IMR-90 (cell line): Measurements from ENCODE around the gene SOX8. TPM values are rescaled to one million over a fixed set of nuclear protein-coding genes. Genes with fewer than 3 reads are reported as not detected.

Experiments
- ATAC-seq: fragments of 200-7000 bp; cut with Tn5 transposase; 2 replicates; pipeline ENCODE4 v1.9.1; 2020; ENCODE audit warnings: low read depth, mild to moderate bottlenecking, moderate library complexity
- BruUV-seq: library from RNA; stranded (reverse); fragments of 400-500 nt; replicated peaks from 2 replicates; lab custom pipeline; 2021; lab: Mats Ljungman, UMichigan
- CTCF ChIA-PET: fragments of 300-600 bp; formaldehyde crosslinking; extraction: SDS; loops from one replicate; lab custom pipeline; 2021; ENCODE audit warnings: antibody characterized with exemption; lab: Yijun Ruan, JAX
- POLR2A ChIA-PET: fragments of 300-600 bp; sonication (Branson Sonifier 250); formaldehyde crosslinking; loops from one replicate; lab custom pipeline; 2022; ENCODE audit warnings: antibody characterized with exemption; ENCODE audit not compliant: unreplicated experiment; lab: Charles Lee
- DNase-seq: peaks from one replicate; pipeline ENCODE4 v3.0.0; 2013
- H2AFZ ChIP-seq: replicated peaks from 2 replicates; pipeline ENCODE3; 2013; ENCODE audit warnings: low read length, mild to moderate bottlenecking; ENCODE audit not compliant: poor library complexity
- H2AK5ac ChIP-seq: 2 replicates; pipeline ENCODE4 v1.6.1; 2013; ENCODE audit warnings: low read depth, low read length, inconsistent platforms
- H2AK9ac ChIP-seq: replicated peaks from 2 replicates; pipeline ENCODE3; 2013; ENCODE audit warnings: mild to moderate bottlenecking, low read depth, low read length, moderate library complexity; ENCODE audit not compliant: poor library complexity
- H2BK120ac ChIP-seq: 2 replicates; pipeline ENCODE4 v1.6.1; 2013; ENCODE audit warnings: low read depth, low read length, inconsistent platforms
- H2BK15ac ChIP-seq: 3 replicates; pipeline ENCODE4 v1.6.1; 2013; ENCODE audit warnings: low read depth, low read length, inconsistent platforms
- H2BK20ac ChIP-seq: 2 replicates; pipeline ENCODE4 v1.6.1; 2013; ENCODE audit warnings: low read depth, mild to moderate bottlenecking, inconsistent platforms, low read length, moderate library complexity
- H2BK5ac ChIP-seq: 2 replicates; pipeline ENCODE4 v1.6.1; 2013; ENCODE audit warnings: mild to moderate bottlenecking, low read depth, low read length, inconsistent platforms; ENCODE audit not compliant: poor library complexity, severe bottlenecking
- H3K14ac ChIP-seq: replicated peaks from 2 replicates; pipeline ENCODE4 v1.6.1; 2013; ENCODE audit warnings: low read depth, low read length, inconsistent platforms
- H3K18ac ChIP-seq: 2 replicates; pipeline ENCODE4 v1.6.1; 2013; ENCODE audit warnings: low read depth, low read length, control low read depth
- H3K23ac ChIP-seq: 2 replicates; pipeline ENCODE4 v1.6.1; 2013; ENCODE audit warnings: low read depth, low read length, inconsistent platforms
- H3K27ac ChIP-seq: 2 replicates; pipeline ENCODE4 v1.5.1; 2013; ENCODE audit warnings: mild to moderate bottlenecking, control low read depth, low read length; ENCODE audit not compliant: insufficient read depth
- H3K27me3 ChIP-seq: 2 replicates; pipeline ENCODE4 v1.6.1; 2013; ENCODE audit warnings: low read length; ENCODE audit not compliant: control insufficient read depth, insufficient read depth
- H3K36me3 ChIP-seq: 2 replicates; pipeline ENCODE4 v1.6.1; 2013; ENCODE audit warnings: low read length, mixed read lengths; ENCODE audit not compliant: control insufficient read depth, insufficient read depth
- H3K4ac ChIP-seq: 2 replicates; pipeline ENCODE4 v1.6.1; 2013; ENCODE audit warnings: low read depth, low read length, inconsistent platforms
- H3K4me1 ChIP-seq: 2 replicates; pipeline ENCODE4 v1.6.1; 2013; ENCODE audit warnings: low read length, mixed read lengths; ENCODE audit not compliant: control insufficient read depth, insufficient read depth
- H3K4me2 ChIP-seq: 2 replicates; pipeline ENCODE4 v1.6.1; 2013; ENCODE audit warnings: low read depth, mild to moderate bottlenecking, control low read depth, low read length, moderate library complexity
- H3K4me3 ChIP-seq: 2 replicates; pipeline ENCODE4 v1.5.1; 2013; ENCODE audit warnings: low read depth, mild to moderate bottlenecking, control low read depth, low read length, moderate library complexity; ENCODE audit not compliant: insufficient read depth
- H3K56ac ChIP-seq: 2 replicates; pipeline ENCODE4 v1.6.1; 2013; ENCODE audit warnings: low read length, inconsistent platforms; ENCODE audit not compliant: insufficient read depth; ENCODE audit errors: extremely low read depth
- H3K79me1 ChIP-seq, 2 experiments: 2 replicates each; pipeline ENCODE4 v1.6.1; 2013; ENCODE audit warnings: low read length in 2 of 2, inconsistent platforms in 1 of 2, low read depth in 1 of 2
- H3K9ac ChIP-seq: 2 replicates; pipeline ENCODE4 v1.6.1; 2013; ENCODE audit warnings: low read depth, low read length, control low read depth
- H3K9me1 ChIP-seq: 2 replicates; pipeline ENCODE4 v1.6.1; 2013; ENCODE audit warnings: low read length, inconsistent platforms; ENCODE audit not compliant: insufficient read depth
- H3K9me3 ChIP-seq: 2 replicates; pipeline ENCODE4 v1.6.1; 2013; ENCODE audit warnings: low read length; ENCODE audit not compliant: control insufficient read depth, insufficient read depth
- H4K20me1 ChIP-seq: 2 replicates; pipeline ENCODE4 v1.6.1; 2013; ENCODE audit warnings: low read length, inconsistent platforms; ENCODE audit not compliant: insufficient read depth
- H4K5ac ChIP-seq: 2 replicates; pipeline ENCODE4 v1.6.1; 2013; ENCODE audit warnings: mild to moderate bottlenecking, low read depth, low read length, control low read depth
- H4K8ac ChIP-seq, 2 experiments: 2 replicates each; pipeline ENCODE4 v1.6.1; 2013; ENCODE audit warnings: low read depth in 2 of 2, low read length in 2 of 2, control low read depth in 1 of 2, inconsistent platforms in 1 of 2
- H4K91ac ChIP-seq: 2 replicates; pipeline ENCODE4 v1.6.1; 2013; ENCODE audit warnings: low read depth, low read length, inconsistent platforms; ENCODE audit not compliant: insufficient read depth
- BHLHE40 ChIP-seq: fragments of 150-350 bp; IDR thresholded peaks from 2 replicates; pipeline ENCODE4 v1.6.1; 2016; ENCODE audit warnings: mild to moderate bottlenecking, low read depth, low read length
- CEBPB ChIP-seq: IDR thresholded peaks from 2 replicates; pipeline ENCODE4 v1.6.1; 2012; ENCODE audit warnings: low read depth, low read length, improper control_type of control experiment
- CHD1 ChIP-seq: IDR thresholded peaks from 2 replicates; pipeline ENCODE4 v1.6.1; 2012; ENCODE audit warnings: low read depth, low read length, improper control_type of control experiment
- FOS ChIP-seq: fragments of 150-350 bp; IDR thresholded peaks from 2 replicates; pipeline ENCODE4 v1.6.1; 2016; ENCODE audit warnings: low read depth, low read length
- MAFK ChIP-seq: IDR thresholded peaks from 2 replicates; pipeline ENCODE4 v1.6.1; 2012; ENCODE audit warnings: low read depth, low read length, improper control_type of control experiment
- MAZ ChIP-seq: IDR thresholded peaks from 2 replicates; pipeline ENCODE4 v1.6.1; 2012; ENCODE audit warnings: low read depth, mild to moderate bottlenecking, low read length, improper control_type of control experiment, moderate library complexity, borderline replicate concordance
- MXI1 ChIP-seq: IDR thresholded peaks from 2 replicates; pipeline ENCODE4 v1.6.1; 2012; ENCODE audit warnings: low read depth, mild to moderate bottlenecking, low read length, moderate library complexity, borderline replicate concordance
- NFE2L2 ChIP-seq: fragments of 150-350 bp; IDR thresholded peaks from 2 replicates; pipeline ENCODE4 v1.6.1; 2016; ENCODE audit warnings: low read depth, mild to moderate bottlenecking, low read length
- POLR2A ChIP-seq: IDR thresholded peaks from 2 replicates; pipeline ENCODE4 v1.6.1; 2012; ENCODE audit warnings: mild to moderate bottlenecking, low read depth, low read length
- RAD21 ChIP-seq: IDR thresholded peaks from 2 replicates; pipeline ENCODE4 v1.6.1; 2012; ENCODE audit warnings: low read length, improper control_type of control experiment
- RCOR1 ChIP-seq: IDR thresholded peaks from 2 replicates; pipeline ENCODE4 v1.6.1; 2012; ENCODE audit warnings: mild to moderate bottlenecking, low read length, improper control_type of control experiment; ENCODE audit not compliant: insufficient replicate concordance
- RFX5 ChIP-seq: IDR thresholded peaks from 2 replicates; pipeline ENCODE4 v1.8.0; 2012; ENCODE audit warnings: low read depth, mild to moderate bottlenecking, low read length, moderate library complexity
- SMC3 ChIP-seq: fragments of 150-350 bp; IDR thresholded peaks from 2 replicates; pipeline ENCODE4 v1.6.1; 2016; ENCODE audit warnings: low read depth, mild to moderate bottlenecking, antibody characterized with exemption, low read length, moderate library complexity
- WGBS, 2 experiments: methylation state at CpG; one replicate each; pipeline versions ENCODE4 v1.1.5 to v1.1.7; 2013; ENCODE audit warnings: missing lambda C conversion rate in 2 of 2; ENCODE audit not compliant: insufficient read length in 1 of 2; ENCODE audit errors: extremely low coverage in 2 of 2; 5-methylcytosine and 5-hydroxymethylcytosine counted together
- dilution Hi-C: fragments of 300-500 bp; cut with HindIII; formaldehyde crosslinking; loops from one replicate; pipeline ENCODE4 v1.14.3; 2018; ENCODE audit warnings: low sequenced_read_pairs; ENCODE audit not compliant: unreplicated experiment
- in situ Hi-C: fragments of 300-500 bp; cut with MboI; formaldehyde crosslinking; loops from 3 replicates; pipeline ENCODE4 v1.14.3; 2019; ENCODE audit warnings: low sequenced_read_pairs, inconsistent platforms, mixed read lengths
- intact Hi-C: fragments of 100-400 bp; cut with micrococcal nuclease; formaldehyde crosslinking; loops from 2 replicates; pipeline ENCODE4 v1.10.0; 2022
- polyA plus RNA-seq, 3 experiments: library from polyadenylated mRNA; depleted of rRNA; stranded (reverse); fragments of >200 nt; gene quantifications; 2 replicates each; pipeline ENCODE4 v1.2.3, GENCODE V29; 2012; ENCODE audit warnings: low replicate concordance in 1 of 3
- total RNA-seq: library from RNA; depleted of rRNA; stranded (reverse); fragments of >200 nt; gene quantifications from 2 replicates; pipeline ENCODE4 v1.2.3, GENCODE V29; 2012
- TF ChIP-seq, protein P1 (sequence below): fragments of 150-350 bp; IDR thresholded peaks from 2 replicates; pipeline ENCODE4 v1.6.1; 2016; ENCODE audit warnings: low read depth, mild to moderate bottlenecking, low read length, moderate library complexity, borderline replicate concordance
- TF ChIP-seq, protein P2 (sequence below): conservative IDR thresholded peaks from 2 replicates; pipeline ENCODE4 v1.5.1; 2012; ENCODE audit warnings: mild to moderate bottlenecking, low read depth, low read length, improper control_type of control experiment
- TF ChIP-seq, protein P3 (sequence below): fragments of 150-350 bp; IDR thresholded peaks from 2 replicates; pipeline ENCODE4 v1.6.1; 2017; ENCODE audit warnings: mild to moderate bottlenecking, antibody characterized with exemption, low read length, low read depth

The SOX8 gene
- total and polyA plus RNA-seq, 2 of the 4 experiments (the other 2 are of a cell fraction) = under 0.01 to 0.26 TPM

DNA sequence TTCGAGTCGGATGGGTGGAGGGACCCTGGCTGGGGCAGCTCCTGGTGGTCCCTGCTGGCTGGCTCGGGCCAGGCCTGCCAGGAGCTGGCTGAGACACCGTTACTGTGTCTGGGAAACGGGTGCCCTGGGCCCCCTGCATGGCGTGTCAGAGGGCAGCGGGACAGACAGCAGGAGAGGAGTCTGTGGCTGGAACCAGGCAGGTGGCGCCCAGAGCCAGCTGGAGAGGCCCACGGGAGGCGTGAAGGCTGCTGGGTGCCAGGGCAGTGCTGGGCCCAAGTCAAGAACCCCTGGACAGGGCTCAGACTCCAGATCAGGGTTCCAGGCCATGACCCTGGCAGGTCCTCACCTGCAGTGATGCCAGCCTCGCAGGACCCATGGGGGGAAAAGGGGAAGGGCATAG lies 16.6 kb downstream of the SOX8 start:
- Histone ChIP-seq H3K56ac (no peak overlapping the region), H2AK5ac (no peak overlapping the region), H3K4me1 (peaks cover 4% of the 10 kb centered on the region), H2BK15ac (no peak overlapping the region), H3K27ac (no peak overlapping the region), H3K14ac (no peak overlapping the region), H4K91ac (no peak overlapping the region), H3K18ac (no peak overlapping the region), H3K9ac (no peak overlapping the region), H3K23ac (no peak overlapping the region), H2BK20ac (no peak overlapping the region), H3K79me1 (no peaks in the 10 kb centered on the region), H3K9me3 (peaks cover 29% of the 10 kb centered on the region), H2BK5ac (no peak overlapping the region), H3K9me1 (no peaks in the 10 kb centered on the region), H3K4me3 (no peak overlapping the region), H2BK120ac (no peak overlapping the region), H4K20me1 (no peaks in the 10 kb centered on the region; the same call in 1 of the 2 replicates), H2AFZ (no peak overlapping the region), H3K4me2 (no peak overlapping the region), H3K27me3 (peaks cover 51% of the 10 kb centered on the region), H3K36me3 (no peaks in the 10 kb centered on the region), H4K8ac (no peak overlapping the region), H3K4ac (no peak overlapping the region), H2AK9ac (no peak overlapping the region), H4K5ac (no peak overlapping the region)
- dilution Hi-C loops (no loop called here), intact Hi-C loops (no loop called here), in situ Hi-C loops (no loop called here)
- ChIA-PET CTCF (no interaction called here), POLR2A (no interaction called here)
- 72% methylated on average over 8 of the region's 11 CpGs; no CpG with 5 or more reads in 1 of the 2 experiments for WGBS, 2 experiments
- ATAC-seq (no peak), DNase-seq (no peak)
- TF ChIP-seq, protein P1, sequence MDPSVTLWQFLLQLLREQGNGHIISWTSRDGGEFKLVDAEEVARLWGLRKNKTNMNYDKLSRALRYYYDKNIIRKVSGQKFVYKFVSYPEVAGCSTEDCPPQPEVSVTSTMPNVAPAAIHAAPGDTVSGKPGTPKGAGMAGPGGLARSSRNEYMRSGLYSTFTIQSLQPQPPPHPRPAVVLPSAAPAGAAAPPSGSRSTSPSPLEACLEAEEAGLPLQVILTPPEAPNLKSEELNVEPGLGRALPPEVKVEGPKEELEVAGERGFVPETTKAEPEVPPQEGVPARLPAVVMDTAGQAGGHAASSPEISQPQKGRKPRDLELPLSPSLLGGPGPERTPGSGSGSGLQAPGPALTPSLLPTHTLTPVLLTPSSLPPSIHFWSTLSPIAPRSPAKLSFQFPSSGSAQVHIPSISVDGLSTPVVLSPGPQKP = no peak
- TF ChIP-seq NFE2L2 (no peak), RAD21 (no peak), RFX5 (no peak), MAZ (no peak), MAFK (no peak), CEBPB (no peak), RCOR1 (no peak), BHLHE40 (no peak), CHD1 (no peak), POLR2A (no peak), MXI1 (no peak), FOS (no peak), SMC3 (no peak)
- TF ChIP-seq, protein P2, sequence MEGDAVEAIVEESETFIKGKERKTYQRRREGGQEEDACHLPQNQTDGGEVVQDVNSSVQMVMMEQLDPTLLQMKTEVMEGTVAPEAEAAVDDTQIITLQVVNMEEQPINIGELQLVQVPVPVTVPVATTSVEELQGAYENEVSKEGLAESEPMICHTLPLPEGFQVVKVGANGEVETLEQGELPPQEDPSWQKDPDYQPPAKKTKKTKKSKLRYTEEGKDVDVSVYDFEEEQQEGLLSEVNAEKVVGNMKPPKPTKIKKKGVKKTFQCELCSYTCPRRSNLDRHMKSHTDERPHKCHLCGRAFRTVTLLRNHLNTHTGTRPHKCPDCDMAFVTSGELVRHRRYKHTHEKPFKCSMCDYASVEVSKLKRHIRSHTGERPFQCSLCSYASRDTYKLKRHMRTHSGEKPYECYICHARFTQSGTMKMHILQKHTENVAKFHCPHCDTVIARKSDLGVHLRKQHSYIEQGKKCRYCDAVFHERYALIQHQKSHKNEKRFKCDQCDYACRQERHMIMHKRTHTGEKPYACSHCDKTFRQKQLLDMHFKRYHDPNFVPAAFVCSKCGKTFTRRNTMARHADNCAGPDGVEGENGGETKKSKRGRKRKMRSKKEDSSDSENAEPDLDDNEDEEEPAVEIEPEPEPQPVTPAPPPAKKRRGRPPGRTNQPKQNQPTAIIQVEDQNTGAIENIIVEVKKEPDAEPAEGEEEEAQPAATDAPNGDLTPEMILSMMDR = no peak
- TF ChIP-seq, protein P3, sequence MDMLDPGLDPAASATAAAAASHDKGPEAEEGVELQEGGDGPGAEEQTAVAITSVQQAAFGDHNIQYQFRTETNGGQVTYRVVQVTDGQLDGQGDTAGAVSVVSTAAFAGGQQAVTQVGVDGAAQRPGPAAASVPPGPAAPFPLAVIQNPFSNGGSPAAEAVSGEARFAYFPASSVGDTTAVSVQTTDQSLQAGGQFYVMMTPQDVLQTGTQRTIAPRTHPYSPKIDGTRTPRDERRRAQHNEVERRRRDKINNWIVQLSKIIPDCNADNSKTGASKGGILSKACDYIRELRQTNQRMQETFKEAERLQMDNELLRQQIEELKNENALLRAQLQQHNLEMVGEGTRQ = no peak
- BruUV-seq = no TSS peak
